ENCODE measurements around the gene TBC1D22A.
"Not testable (repeated sequence)": the region's sequence is repeated elsewhere in the genome, so short reads cannot be mapped to it uniquely, and the experiment has no call there.

The TBC1D22A gene

GRCh38 chr22:46732041-46732379 lies 30.4 kb upstream of the TBC1D22A start:
- no peaks in the 10 kb centered on the region for H3K27me3 Mint-ChIP-seq (ENCODE audit: low read depth)
- peaks cover 35% of the 10 kb centered on the region for H3K4me1 Mint-ChIP-seq (ENCODE audit: low read depth)
- DNase-seq (ENCODE audit: low spot score), result no peak
- no peak overlapping the region for H3K4me3 Mint-ChIP-seq
- H3K27ac Mint-ChIP-seq, result no peak overlapping the region
- H3K9me3 Mint-ChIP-seq, result no peaks in the 10 kb centered on the region
- peaks cover 28% of the 10 kb centered on the region for H3K36me3 Mint-ChIP-seq (ENCODE audit: low read depth)

GRCh38 chr22:46732513-46732912 lies 29.9 kb upstream of the TBC1D22A start:
- no peak for DNase-seq (ENCODE audit: low spot score)
- H3K9me3 Mint-ChIP-seq, result no peaks in the 10 kb centered on the region
- H3K36me3 Mint-ChIP-seq (ENCODE audit: low read depth), result peaks cover 31% of the 10 kb centered on the region
- H3K4me3 Mint-ChIP-seq, result no peak overlapping the region
- H3K27ac Mint-ChIP-seq, result peak overlapping the region; percentile 31
- no peaks in the 10 kb centered on the region for H3K27me3 Mint-ChIP-seq (ENCODE audit: low read depth)
- H3K4me1 Mint-ChIP-seq (ENCODE audit: low read depth), result peaks cover 37% of the 10 kb centered on the region

GRCh38 chr22:46734213-46734722 lies 28.2 kb upstream of the TBC1D22A start:
- Mint-ChIP-seq H3K4me3 (peak overlapping the region; percentile 45), H3K4me1 (ENCODE audit: low read depth) (peaks cover 39% of the 10 kb centered on the region), H3K36me3 (ENCODE audit: low read depth) (peaks cover 27% of the 10 kb centered on the region)
- not testable (repeated sequence) for H3K27me3 Mint-ChIP-seq (ENCODE audit: low read depth); DNase-seq (ENCODE audit: low spot score); H3K9me3 Mint-ChIP-seq; H3K27ac Mint-ChIP-seq

- no peaks in the 10 kb centered on the region for H3K9me3 Mint-ChIP-seq
- H3K36me3 Mint-ChIP-seq (ENCODE audit: low read depth), result peaks cover 24% of the 10 kb centered on the region
- H3K27ac Mint-ChIP-seq, result peak overlapping the region; percentile 86
- H3K4me1 Mint-ChIP-seq (ENCODE audit: low read depth), result peaks cover 38% of the 10 kb centered on the region
- no peaks in the 10 kb centered on the region for H3K27me3 Mint-ChIP-seq (ENCODE audit: low read depth)
- H3K4me3 Mint-ChIP-seq, result peak overlapping the region; percentile 98
- no peak for DNase-seq (ENCODE audit: low spot score)
Measured at GRCh38 chr22:46734830-46735453, 27.5 kb upstream of the TBC1D22A start.

- no peaks in the 10 kb centered on the region for H3K9me3 Mint-ChIP-seq
- H3K36me3 Mint-ChIP-seq (ENCODE audit: low read depth), result peaks cover 19% of the 10 kb centered on the region
- H3K27ac Mint-ChIP-seq, result peak overlapping the region; percentile 95
- no peak for DNase-seq (ENCODE audit: low spot score)
- H3K4me1 Mint-ChIP-seq (ENCODE audit: low read depth), result peaks cover 35% of the 10 kb centered on the region
- peak overlapping the region; percentile 98 for H3K4me3 Mint-ChIP-seq
- H3K27me3 Mint-ChIP-seq (ENCODE audit: low read depth), result no peaks in the 10 kb centered on the region
Measured at GRCh38 chr22:46735747-46736608, 26.5 kb upstream of the TBC1D22A start.

GRCh38 chr22:46736705-46737104 lies 25.7 kb upstream of the TBC1D22A start:
- Mint-ChIP-seq H3K36me3 (ENCODE audit: low read depth) (peaks cover 14% of the 10 kb centered on the region), H3K27me3 (ENCODE audit: low read depth) (no peaks in the 10 kb centered on the region), H3K9me3 (no peaks in the 10 kb centered on the region), H3K4me1 (ENCODE audit: low read depth) (peaks cover 32% of the 10 kb centered on the region), H3K4me3 (peak overlapping the region; percentile 98), H3K27ac (peak overlapping the region; percentile 95)
- no peak for DNase-seq (ENCODE audit: low spot score)

GRCh38 chr22:46737105-46737975 lies 25.1 kb upstream of the TBC1D22A start:
- H3K27ac Mint-ChIP-seq, result peak overlapping the region; percentile 95
- H3K27me3 Mint-ChIP-seq (ENCODE audit: low read depth), result no peaks in the 10 kb centered on the region
- peak overlapping the region; percentile 98 for H3K4me3 Mint-ChIP-seq
- peaks cover 29% of the 10 kb centered on the region for H3K4me1 Mint-ChIP-seq (ENCODE audit: low read depth)
- H3K36me3 Mint-ChIP-seq (ENCODE audit: low read depth), result peaks cover 12% of the 10 kb centered on the region
- no peaks in the 10 kb centered on the region for H3K9me3 Mint-ChIP-seq
- peak; percentile 55 for DNase-seq (ENCODE audit: low spot score)

GRCh38 chr22:46737976-46738646 lies 24.3 kb upstream of the TBC1D22A start, which contains the start of gene CERK:
TSS of gene CERK (minus strand) at chr22:46738252. CDS start at chr22:46738148, 104 bp downstream.
- Mint-ChIP-seq H3K36me3 (ENCODE audit: low read depth) (peaks cover 11% of the 10 kb centered on the region), H3K4me1 (ENCODE audit: low read depth) (peaks cover 29% of the 10 kb centered on the region), H3K9me3 (peaks cover 6% of the 10 kb centered on the region), H3K4me3 (peak within 1 kb of the TSS; percentile 98), H3K27ac (peak within 1 kb of the TSS; percentile 95), H3K27me3 (ENCODE audit: low read depth) (no peaks in the 10 kb centered on the region)
- DNase-seq (ENCODE audit: low spot score), result peak; percentile 68

GRCh38 chr22:46738647-46739093 lies 23.8 kb upstream of the TBC1D22A start:
- Mint-ChIP-seq H3K27me3 (ENCODE audit: low read depth) (no peaks in the 10 kb centered on the region), H3K36me3 (ENCODE audit: low read depth) (peaks cover 11% of the 10 kb centered on the region), H3K27ac (peak overlapping the region; percentile 89), H3K9me3 (peaks cover 6% of the 10 kb centered on the region), H3K4me3 (peak overlapping the region; percentile 86), H3K4me1 (ENCODE audit: low read depth) (peaks cover 29% of the 10 kb centered on the region)
- DNase-seq (ENCODE audit: low spot score), result no peak

GRCh38 chr22:46739094-46739870 lies 23.2 kb upstream of the TBC1D22A start:
- H3K36me3 Mint-ChIP-seq (ENCODE audit: low read depth), result peaks cover 11% of the 10 kb centered on the region
- peak overlapping the region; percentile 86 for H3K4me3 Mint-ChIP-seq
- peak overlapping the region; percentile 89 for H3K27ac Mint-ChIP-seq
- peaks cover 29% of the 10 kb centered on the region for H3K4me1 Mint-ChIP-seq (ENCODE audit: low read depth)
- H3K9me3 Mint-ChIP-seq, result peaks cover 6% of the 10 kb centered on the region
- DNase-seq (ENCODE audit: low spot score), result peak; percentile 72
- H3K27me3 Mint-ChIP-seq (ENCODE audit: low read depth), result no peaks in the 10 kb centered on the region

GRCh38 chr22:46740910-46741780 lies 21.3 kb upstream of the TBC1D22A start:
- Mint-ChIP-seq H3K27me3 (ENCODE audit: low read depth) (no peaks in the 10 kb centered on the region), H3K36me3 (ENCODE audit: low read depth) (peaks cover 7% of the 10 kb centered on the region), H3K9me3 (peaks cover 6% of the 10 kb centered on the region), H3K4me3 (no peak overlapping the region), H3K27ac (peak overlapping the region; percentile 62), H3K4me1 (ENCODE audit: low read depth) (peaks cover 13% of the 10 kb centered on the region)
- DNase-seq (ENCODE audit: low spot score), result no peak

GRCh38 chr22:46741974-46742519 lies 20.4 kb upstream of the TBC1D22A start:
- Mint-ChIP-seq H3K4me1 (ENCODE audit: low read depth) (peaks cover 6% of the 10 kb centered on the region), H3K4me3 (no peak overlapping the region), H3K27me3 (ENCODE audit: low read depth) (no peaks in the 10 kb centered on the region), H3K27ac (no peak overlapping the region), H3K9me3 (peaks cover 6% of the 10 kb centered on the region), H3K36me3 (ENCODE audit: low read depth) (peaks cover 2% of the 10 kb centered on the region)
- no peak for DNase-seq (ENCODE audit: low spot score)
